ENCODE results near the gene COPS9. TPM values are rescaled to one million over a fixed set of nuclear protein-coding genes. Genes with fewer than 3 reads are reported as not detected.

The COPS9 gene
- total RNA-seq, 6 donors from 2014 or later, result 97.2 to 141 (median 129) TPM

DNA sequence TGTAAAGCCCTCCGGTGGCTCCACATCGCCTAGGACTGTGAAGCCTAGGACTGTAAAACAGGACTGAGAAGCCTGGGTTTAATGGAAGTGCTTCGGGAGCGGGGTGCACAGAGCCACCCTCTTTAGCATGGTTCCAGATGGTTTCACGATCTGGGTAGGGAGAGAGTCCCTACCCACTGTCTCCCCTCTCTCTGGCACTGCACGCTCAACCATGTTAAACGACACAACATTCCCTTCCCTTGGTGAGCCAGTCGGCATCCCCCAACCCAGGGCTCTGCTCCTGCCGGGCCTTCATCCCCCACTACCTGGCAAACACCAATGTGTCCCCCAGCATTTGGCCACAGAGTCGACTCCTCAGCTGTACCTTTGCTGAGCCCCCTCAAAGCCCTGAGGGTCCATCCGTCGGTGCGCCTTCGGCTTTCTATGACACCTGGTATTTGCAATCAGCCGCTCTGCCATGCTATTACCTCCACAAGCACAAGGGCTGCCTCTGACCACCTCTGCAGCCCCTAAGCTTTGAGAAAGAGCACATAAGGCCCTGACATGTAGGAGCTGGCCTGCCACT, 1.1 kb downstream of the COPS9 start:
- Histone ChIP-seq H3K27ac (peak overlapping the region in 3 of 4 donors; percentile 79 to 88 (median 82)), H3K4me1 (peaks cover 11 to 26% (median 15%) of the 10 kb centered on the region in 4 donors), H3K9me3 (no peaks in the 10 kb centered on the region), H3K27me3 (no peaks in the 10 kb centered on the region), H3K36me3 (peaks cover 20 to 37% (median 31%) of the 10 kb centered on the region in 4 donors), H3K4me3 (peak overlapping the region; percentile 87 to 100 (median 99))
- 87 to 93% methylated on average over 10 to 15 of the region's 15 CpGs for WGBS, 2 donors
- ATAC-seq (ENCODE audit: low FRiP score in 2 of 2), result no peak
- peak in 1 of 2 donors; percentile 15 for DNase-seq
- TF ChIP-seq EP300 (IDR thresholded peaks at IDR 0.05), result no peak
- TF ChIP-seq, protein P1, sequence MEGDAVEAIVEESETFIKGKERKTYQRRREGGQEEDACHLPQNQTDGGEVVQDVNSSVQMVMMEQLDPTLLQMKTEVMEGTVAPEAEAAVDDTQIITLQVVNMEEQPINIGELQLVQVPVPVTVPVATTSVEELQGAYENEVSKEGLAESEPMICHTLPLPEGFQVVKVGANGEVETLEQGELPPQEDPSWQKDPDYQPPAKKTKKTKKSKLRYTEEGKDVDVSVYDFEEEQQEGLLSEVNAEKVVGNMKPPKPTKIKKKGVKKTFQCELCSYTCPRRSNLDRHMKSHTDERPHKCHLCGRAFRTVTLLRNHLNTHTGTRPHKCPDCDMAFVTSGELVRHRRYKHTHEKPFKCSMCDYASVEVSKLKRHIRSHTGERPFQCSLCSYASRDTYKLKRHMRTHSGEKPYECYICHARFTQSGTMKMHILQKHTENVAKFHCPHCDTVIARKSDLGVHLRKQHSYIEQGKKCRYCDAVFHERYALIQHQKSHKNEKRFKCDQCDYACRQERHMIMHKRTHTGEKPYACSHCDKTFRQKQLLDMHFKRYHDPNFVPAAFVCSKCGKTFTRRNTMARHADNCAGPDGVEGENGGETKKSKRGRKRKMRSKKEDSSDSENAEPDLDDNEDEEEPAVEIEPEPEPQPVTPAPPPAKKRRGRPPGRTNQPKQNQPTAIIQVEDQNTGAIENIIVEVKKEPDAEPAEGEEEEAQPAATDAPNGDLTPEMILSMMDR (IDR thresholded peaks at IDR 0.05), result no peak
- no peak for TF ChIP-seq POLR2AphosphoS5 (IDR thresholded peaks at IDR 0.05)
- TF ChIP-seq POLR2A (IDR thresholded peaks at IDR 0.05), result no peak

GRCh38 chr2:240134466-240134865, 1.6 kb downstream of the COPS9 start:
- H3K36me3 ChIP-seq, result peaks cover 25 to 43% (median 37%) of the 10 kb centered on the region in 4 donors
- H3K9me3 ChIP-seq, result no peaks in the 10 kb centered on the region
- ATAC-seq (ENCODE audit: low FRiP score in 2 of 2) (no peak), DNase-seq (peak in 1 of 2 donors; percentile 9)
- H3K4me3 ChIP-seq, result no peak overlapping the region
- peaks cover 11 to 26% (median 15%) of the 10 kb centered on the region in 4 donors for H3K4me1 ChIP-seq
- TF ChIP-seq EP300 (IDR thresholded peaks at IDR 0.05) (no peak), POLR2AphosphoS5 (IDR thresholded peaks at IDR 0.05) (no peak), POLR2A (IDR thresholded peaks at IDR 0.05) (no peak)
- TF ChIP-seq, protein P1 (IDR thresholded peaks at IDR 0.05), result no peak
- WGBS, 2 donors, result 83 to 89% methylated on average over 3 to 6 of the region's 6 CpGs
- no peak overlapping the region for H3K27ac ChIP-seq
- no peaks in the 10 kb centered on the region for H3K27me3 ChIP-seq

DNA sequence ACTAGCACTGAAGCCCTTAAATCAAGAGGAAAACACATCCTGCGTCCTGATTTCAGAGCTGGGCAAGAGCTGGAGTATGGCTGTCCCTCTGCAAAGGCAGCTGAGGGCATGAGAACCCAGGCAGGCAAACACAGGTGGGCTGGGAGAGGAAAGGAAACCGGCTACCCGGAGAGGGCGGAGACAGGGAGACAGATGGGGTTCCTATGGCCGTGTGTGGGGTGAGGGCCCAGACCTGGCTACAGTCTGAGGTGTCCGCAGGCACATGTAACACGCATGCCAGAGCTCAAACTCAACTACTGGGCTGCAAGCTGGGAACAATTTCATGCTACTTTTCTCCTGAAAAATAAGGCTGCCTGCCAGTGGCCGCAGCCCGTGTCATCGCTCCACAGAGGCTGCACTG, 2.7 kb downstream of the COPS9 start:
- ATAC-seq (ENCODE audit: low FRiP score in 2 of 2), result no peak
- Histone ChIP-seq H3K9me3 (no peaks in the 10 kb centered on the region), H3K4me3 (no peak overlapping the region), H3K27me3 (no peaks in the 10 kb centered on the region), H3K4me1 (peaks cover 11 to 26% (median 15%) of the 10 kb centered on the region in 4 donors), H3K36me3 (peaks cover 25 to 53% (median 47%) of the 10 kb centered on the region in 4 donors), H3K27ac (no peak overlapping the region)
- no peak for TF ChIP-seq POLR2A (IDR thresholded peaks at IDR 0.05)
- no peak for TF ChIP-seq POLR2AphosphoS5 (IDR thresholded peaks at IDR 0.05)
- TF ChIP-seq, protein P1 (IDR thresholded peaks at IDR 0.05), result no peak
- no peak for TF ChIP-seq EP300 (IDR thresholded peaks at IDR 0.05)
- 88 to 92% methylated on average over 10 of the region's 10 CpGs for WGBS, 2 donors
- peak in 1 of 2 donors; percentile 10 for DNase-seq

- Histone ChIP-seq H3K36me3 (peaks cover 25 to 61% (median 55%) of the 10 kb centered on the region in 4 donors), H3K4me3 (no peak overlapping the region), H3K4me1 (peaks cover 11 to 26% (median 15%) of the 10 kb centered on the region in 4 donors), H3K27ac (no peak overlapping the region), H3K27me3 (no peaks in the 10 kb centered on the region), H3K9me3 (no peaks in the 10 kb centered on the region)
- TF ChIP-seq POLR2A (IDR thresholded peaks at IDR 0.05), result no peak
- TF ChIP-seq EP300 (IDR thresholded peaks at IDR 0.05), result no peak
- TF ChIP-seq, protein P1 (IDR thresholded peaks at IDR 0.05), result no peak
- TF ChIP-seq POLR2AphosphoS5 (IDR thresholded peaks at IDR 0.05), result no peak
- DNase-seq, result no peak
- 95 to 98% methylated on average over 5 of the region's 5 CpGs for WGBS, 2 donors
- ATAC-seq (ENCODE audit: low FRiP score in 2 of 2), result no peak
Observed at GRCh38 chr2:240132651-240132980, 3.5 kb downstream of the COPS9 start.
